Neural progenitor cell (in vitro differentiated cells): ENCODE results near the gene SYTL2.

Experiments
- EZH2 ChIP-seq: fragments of 200-600 bp; sonication (generic); IDR thresholded peaks from 2 replicates; pipeline ENCODE4 v1.6.1; 2017; ENCODE audit warnings: antibody characterized with exemption, mild to moderate bottlenecking, moderate library complexity
- TF ChIP-seq, protein P1 (sequence below): fragments of 200-600 bp; sonication (generic); IDR thresholded peaks from 2 replicates; pipeline ENCODE4 v1.5.1; 2017; ENCODE audit warnings: antibody characterized with exemption, mild to moderate bottlenecking

- TF ChIP-seq, protein P1, sequence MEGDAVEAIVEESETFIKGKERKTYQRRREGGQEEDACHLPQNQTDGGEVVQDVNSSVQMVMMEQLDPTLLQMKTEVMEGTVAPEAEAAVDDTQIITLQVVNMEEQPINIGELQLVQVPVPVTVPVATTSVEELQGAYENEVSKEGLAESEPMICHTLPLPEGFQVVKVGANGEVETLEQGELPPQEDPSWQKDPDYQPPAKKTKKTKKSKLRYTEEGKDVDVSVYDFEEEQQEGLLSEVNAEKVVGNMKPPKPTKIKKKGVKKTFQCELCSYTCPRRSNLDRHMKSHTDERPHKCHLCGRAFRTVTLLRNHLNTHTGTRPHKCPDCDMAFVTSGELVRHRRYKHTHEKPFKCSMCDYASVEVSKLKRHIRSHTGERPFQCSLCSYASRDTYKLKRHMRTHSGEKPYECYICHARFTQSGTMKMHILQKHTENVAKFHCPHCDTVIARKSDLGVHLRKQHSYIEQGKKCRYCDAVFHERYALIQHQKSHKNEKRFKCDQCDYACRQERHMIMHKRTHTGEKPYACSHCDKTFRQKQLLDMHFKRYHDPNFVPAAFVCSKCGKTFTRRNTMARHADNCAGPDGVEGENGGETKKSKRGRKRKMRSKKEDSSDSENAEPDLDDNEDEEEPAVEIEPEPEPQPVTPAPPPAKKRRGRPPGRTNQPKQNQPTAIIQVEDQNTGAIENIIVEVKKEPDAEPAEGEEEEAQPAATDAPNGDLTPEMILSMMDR: no peak
- TF ChIP-seq EZH2: no peak
Observed at GRCh38 chr11:85661972-85662664, 148.8 kb downstream of the SYTL2 start.
